Measurements from ENCODE around the gene GNG8. TPM values are rescaled to one million over a fixed set of nuclear protein-coding genes. Genes with fewer than 3 reads are reported as not detected.

GNG8 gene
- total and polyA plus RNA-seq, 2 of the 13 experiments (the other 11 are each of a cell fraction or from before 2014, with no cell fraction given), result not detected

- intact Hi-C loops (cut with micrococcal nuclease; ENCODE audit: unreplicated experiment), result no loop called here
- FAIRE-seq (no peak), DNase-seq (ENCODE audit: low spot score) (no peak), ATAC-seq (no peak; the same call in 2 of the 3 replicates)
- WGBS (ENCODE audit: low lambda C conversion rate), result 23% methylated on average over 18 of the region's 49 CpGs
- in situ Hi-C loops (cut with HindIII; ENCODE audit: extremely low pct_ligation_motif_present, low pct_unique_long_range_greater_than_20kb), result no loop called here
- no peaks in the 10 kb centered on the region for H3K36me3 ChIP-seq (replicated peaks in 1 of 2; ENCODE audit: control insufficient read depth in 1 of 2, insufficient read depth in 2 of 2, low read length in 2 of 2)
- H3K9me3 ChIP-seq (ENCODE audit: low read length), result no peaks in the 10 kb centered on the region
- peak overlapping the region; percentile 7 to 69 (median 41); a peak in 5 of 6 replicates for H3K4me3 ChIP-seq (replicated peaks in 1 of 3; ENCODE audit: insufficient read depth in 1 of 3, low read depth in 2 of 3, low read length in 3 of 3)
- H4K20me1 ChIP-seq (ENCODE audit: insufficient read depth, low read length), result no peaks in the 10 kb centered on the region
- no peak overlapping the region for H2AFZ ChIP-seq (ENCODE audit: low read length)
- peaks cover 3 to 47% of the 10 kb centered on the region in 2 experiments; a peak in 4 of 5 replicates for H3K27me3 ChIP-seq (ENCODE audit: control insufficient read depth in 1 of 2, insufficient read depth in 2 of 2, low read length in 2 of 2)
- ChIA-PET POLR2A (no interaction called here), CTCF (ENCODE audit: low intra/inter-chr PET ratio, low total read pairs) (no interaction called here)
- no TSS peak for BruUV-seq (replicated peaks)
- H3K4me1 ChIP-seq (ENCODE audit: insufficient read depth, low read length), result peaks cover 28% of the 10 kb centered on the region
- TF ChIP-seq CC2D1A (CRISPR knock-in tag; IDR thresholded peaks at IDR 0.05), result no peak
- no peak for TF ChIP-seq SRSF1 (optimal IDR thresholded peaks at IDR 0.05; ENCODE audit: low read depth, low read length)
- no peak for TF ChIP-seq ZNF614 (CRISPR knock-in tag; IDR thresholded peaks at IDR 0.05; ENCODE audit: borderline replicate concordance)
- no peak for TF ChIP-seq HNF4A (CRISPR knock-in tag; IDR thresholded peaks at IDR 0.05)
- TF ChIP-seq ZNF143 (CRISPR knock-in tag; IDR thresholded peaks at IDR 0.05), result no peak
- no peak for TF ChIP-seq RBM39 (IDR thresholded peaks at IDR 0.05; ENCODE audit: low read depth, low read length, poor library complexity, severe bottlenecking)
- TF ChIP-seq TFDP1 (CRISPR knock-in tag; IDR thresholded peaks at IDR 0.05; ENCODE audit: borderline replicate concordance), result no peak
- TF ChIP-seq ZNF577 (CRISPR knock-in tag; IDR thresholded peaks at IDR 0.05; ENCODE audit: borderline replicate concordance, low read depth), result no peak
- no peak for TF ChIP-seq ZNF75D (CRISPR knock-in tag; IDR thresholded peaks at IDR 0.05; ENCODE audit: borderline replicate concordance)
- TF ChIP-seq ZNF629 (CRISPR knock-in tag; conservative IDR thresholded peaks at IDR 0.05), result peak; percentile 60; the same call in 1 of the 2 replicates
- TF ChIP-seq SP140L (CRISPR knock-in tag; IDR thresholded peaks at IDR 0.05; ENCODE audit: borderline replicate concordance), result no peak
- TF ChIP-seq HES4 (CRISPR knock-in tag; IDR thresholded peaks at IDR 0.05; ENCODE audit: borderline replicate concordance), result no peak
- TF ChIP-seq, protein P1, sequence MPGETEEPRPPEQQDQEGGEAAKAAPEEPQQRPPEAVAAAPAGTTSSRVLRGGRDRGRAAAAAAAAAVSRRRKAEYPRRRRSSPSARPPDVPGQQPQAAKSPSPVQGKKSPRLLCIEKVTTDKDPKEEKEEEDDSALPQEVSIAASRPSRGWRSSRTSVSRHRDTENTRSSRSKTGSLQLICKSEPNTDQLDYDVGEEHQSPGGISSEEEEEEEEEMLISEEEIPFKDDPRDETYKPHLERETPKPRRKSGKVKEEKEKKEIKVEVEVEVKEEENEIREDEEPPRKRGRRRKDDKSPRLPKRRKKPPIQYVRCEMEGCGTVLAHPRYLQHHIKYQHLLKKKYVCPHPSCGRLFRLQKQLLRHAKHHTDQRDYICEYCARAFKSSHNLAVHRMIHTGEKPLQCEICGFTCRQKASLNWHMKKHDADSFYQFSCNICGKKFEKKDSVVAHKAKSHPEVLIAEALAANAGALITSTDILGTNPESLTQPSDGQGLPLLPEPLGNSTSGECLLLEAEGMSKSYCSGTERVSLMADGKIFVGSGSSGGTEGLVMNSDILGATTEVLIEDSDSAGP (CRISPR knock-in tag; IDR thresholded peaks at IDR 0.05; ENCODE audit: borderline replicate concordance), result 0 out of 2 replicates have a peak, but pooled peaks have one; percentile 40
- TF ChIP-seq ZNF263 (CRISPR knock-in tag; IDR thresholded peaks at IDR 0.05), result peak; percentile 57; the same call in 1 of the 2 replicates
- no peak overlapping the region for H3K27ac ChIP-seq (ENCODE audit: extremely low read length, insufficient read depth, low read length)
- no peaks in the 10 kb centered on the region for H3K79me2 ChIP-seq (ENCODE audit: insufficient read depth, low read length)
- 0 out of 2 replicates have a peak overlapping the region, but pooled peaks have one; percentile 16 for H3K9ac ChIP-seq (ENCODE audit: insufficient read depth, low read depth, low read length)
- peak overlapping the region; percentile 68 for H3K4me2 ChIP-seq (ENCODE audit: low read depth, low read length)
Measured at GRCh38 chr19:46639358-46640182, 3.6 kb upstream of the GNG8 start.
